Measurements from ENCODE around the gene ADSL. TPM values are rescaled to one million over a fixed set of nuclear protein-coding genes. Genes with fewer than 3 reads are reported as not detected.

The ADSL gene
- total and polyA plus RNA-seq, 7 donors, result 114 to 170 (median 147) TPM

- intact Hi-C loops (cut with DNase I), result no loop called here
- DNase-seq (no peak), ATAC-seq (no peak)
- H3K4me1 ChIP-seq, result no peaks in the 10 kb centered on the region
- H3K9me3 ChIP-seq, result no peaks in the 10 kb centered on the region
- no peak for TF ChIP-seq CTCF (IDR thresholded peaks at IDR 0.05)
- H3K4me3 ChIP-seq, result no peak overlapping the region
- no peaks in the 10 kb centered on the region for H3K27me3 ChIP-seq (ENCODE audit: insufficient read depth in 3 of 3, low read length in 2 of 3)
- H3K36me3 ChIP-seq (ENCODE audit: insufficient read depth in 1 of 2, low read depth in 1 of 2), result peaks cover 0 to 14% of the 10 kb centered on the region in 2 donors
- no peak overlapping the region for H3K27ac ChIP-seq
- 72 to 83% (median 78%) methylated on average over 2 of the region's 2 CpGs for WGBS, 3 donors
These were observed 45.1 kb downstream of the ADSL start for GRCh38 chr22:40391417-40391816.

- Histone ChIP-seq H3K27ac (no peak overlapping the region), H3K4me1 (no peaks in the 10 kb centered on the region), H3K4me3 (no peak overlapping the region), H3K27me3 (ENCODE audit: insufficient read depth in 3 of 3, low read length in 2 of 3) (no peaks in the 10 kb centered on the region), H3K9me3 (no peaks in the 10 kb centered on the region), H3K36me3 (ENCODE audit: insufficient read depth in 1 of 2, low read depth in 1 of 2) (peaks cover 0 to 12% of the 10 kb centered on the region in 2 donors)
- DNase-seq (no peak), ATAC-seq (no peak)
- intact Hi-C loops (cut with DNase I), result no loop called here
- WGBS, 3 donors, result 87 to 89% (median 89%) methylated on average over 2 of the region's 2 CpGs
- no peak for TF ChIP-seq CTCF (IDR thresholded peaks at IDR 0.05)
These were observed 46.3 kb downstream of the ADSL start for GRCh38 chr22:40392618-40393017.

- DNase-seq (no peak), ATAC-seq (no peak)
- no peak for TF ChIP-seq CTCF (IDR thresholded peaks at IDR 0.05)
- Histone ChIP-seq H3K27me3 (ENCODE audit: insufficient read depth in 3 of 3, low read length in 2 of 3) (no peaks in the 10 kb centered on the region), H3K4me1 (peaks cover 2% of the 10 kb centered on the region), H3K36me3 (ENCODE audit: insufficient read depth in 1 of 2, low read depth in 1 of 2) (peaks cover 0 to 10% of the 10 kb centered on the region in 2 donors), H3K4me3 (no peak overlapping the region), H3K9me3 (no peaks in the 10 kb centered on the region), H3K27ac (no peak overlapping the region)
- 72 to 79% (median 78%) methylated on average over 3 of the region's 3 CpGs for WGBS, 3 donors
- intact Hi-C loops (cut with DNase I), result no loop called here
These were observed 48.3 kb downstream of the ADSL start for GRCh38 chr22:40394607-40395006.

- Histone ChIP-seq H3K27ac (no peak overlapping the region), H3K36me3 (ENCODE audit: insufficient read depth in 1 of 2, low read depth in 1 of 2) (peaks cover 0 to 14% of the 10 kb centered on the region in 2 donors), H3K4me3 (no peak overlapping the region), H3K9me3 (no peaks in the 10 kb centered on the region), H3K27me3 (ENCODE audit: insufficient read depth in 3 of 3, low read length in 2 of 3) (no peaks in the 10 kb centered on the region), H3K4me1 (peaks cover 8% of the 10 kb centered on the region)
- ATAC-seq (no peak), DNase-seq (no peak)
- TF ChIP-seq CTCF (IDR thresholded peaks at IDR 0.05), result no peak
- 94 to 99% (median 96%) methylated on average over 7 of the region's 7 CpGs for WGBS, 3 donors
- intact Hi-C loops (cut with DNase I), result no loop called here
These were observed 49.3 kb downstream of the ADSL start for GRCh38 chr22:40395607-40396006.

GRCh38 chr22:40396882-40397281, 50.6 kb downstream of the ADSL start:
- ATAC-seq (no peak), DNase-seq (no peak)
- no peak for TF ChIP-seq CTCF (IDR thresholded peaks at IDR 0.05)
- no peaks in the 10 kb centered on the region for H3K27me3 ChIP-seq (ENCODE audit: insufficient read depth in 3 of 3, low read length in 2 of 3)
- H3K9me3 ChIP-seq, result no peaks in the 10 kb centered on the region
- peaks cover 0 to 26% of the 10 kb centered on the region in 2 donors for H3K36me3 ChIP-seq (ENCODE audit: insufficient read depth in 1 of 2, low read depth in 1 of 2)
- 56 to 69% (median 61%) methylated on average over 4 of the region's 4 CpGs for WGBS, 3 donors
- peaks cover 8% of the 10 kb centered on the region for H3K4me1 ChIP-seq
- H3K4me3 ChIP-seq, result no peak overlapping the region
- H3K27ac ChIP-seq, result no peak overlapping the region
- intact Hi-C loops (cut with DNase I), result no loop called here

Data from psoas muscle (tissue), 8 donors.